ENCODE data around the gene RHOH.

RHOH gene

DNA sequence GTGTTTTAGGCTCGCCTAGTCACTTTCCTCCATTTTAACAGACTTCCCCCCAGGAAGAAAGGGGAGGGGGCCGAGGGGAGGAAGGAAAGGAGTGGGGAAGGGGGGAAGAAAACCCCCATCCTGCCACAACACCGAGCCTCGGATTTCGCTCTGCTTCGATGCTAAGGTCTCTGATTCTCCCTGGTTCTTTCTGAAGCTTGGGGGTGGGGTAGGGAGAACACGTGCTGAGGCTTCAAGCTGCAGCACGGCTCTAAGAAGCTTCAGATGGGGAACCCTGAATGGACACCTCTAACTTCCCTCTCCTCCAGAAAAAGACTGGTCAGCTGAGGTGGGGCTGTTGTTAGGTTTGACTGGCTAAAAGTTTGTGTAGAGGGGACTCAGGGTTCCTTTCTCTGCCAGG is 61.8 kb downstream of the RHOH start:
- Histone ChIP-seq H3K9me3 (no peaks in the 10 kb centered on the region), H3K4me3 (no peak overlapping the region), H3K36me3 (replicated peaks) (no peaks in the 10 kb centered on the region), H3K27me3 (ENCODE audit: low read depth) (no peaks in the 10 kb centered on the region), H3K4me1 (peaks cover 15% of the 10 kb centered on the region)
- DNase-seq (ENCODE audit: low spot score in 2 of 2), result no peak
- in situ Hi-C loops (cut with MboI; ENCODE audit: low sequenced_read_pairs), result no loop called here

- H3K36me3 ChIP-seq (replicated peaks), result no peaks in the 10 kb centered on the region
- peak in 1 of 2 experiments; percentile 16 for DNase-seq (ENCODE audit: low spot score in 2 of 2)
- H3K4me1 ChIP-seq, result peaks cover 15% of the 10 kb centered on the region
- H3K9me3 ChIP-seq, result no peaks in the 10 kb centered on the region; the same call in 1 of the 2 replicates
- H3K4me3 ChIP-seq, result no peak overlapping the region
- H3K27me3 ChIP-seq (ENCODE audit: low read depth), result no peaks in the 10 kb centered on the region
- in situ Hi-C loops (cut with MboI; ENCODE audit: low sequenced_read_pairs), result no loop called here
Observed at GRCh38 chr4:40261231-40262076, 64.6 kb downstream of the RHOH start.

DNA sequence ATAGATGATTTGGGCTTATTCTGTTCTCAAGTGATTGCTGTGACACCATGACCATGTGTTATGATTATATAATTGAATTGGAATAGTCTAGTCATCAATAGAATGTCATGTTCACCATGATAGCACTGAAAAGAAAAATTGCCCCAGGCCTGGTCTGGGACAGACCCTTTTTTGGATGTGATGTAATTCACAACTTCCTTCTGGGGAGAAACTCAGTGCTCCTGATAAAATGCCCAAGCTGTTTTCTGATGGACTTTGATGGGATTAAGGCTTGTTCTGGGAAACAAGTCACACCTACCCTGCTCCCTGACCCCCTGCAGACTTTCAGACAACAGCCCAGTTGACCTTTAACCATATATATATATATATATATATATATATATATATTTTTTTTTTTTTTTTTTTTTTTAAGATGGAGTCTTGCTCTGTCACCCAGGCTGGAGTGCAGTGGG is 65.3 kb downstream of the RHOH start:
- H3K27me3 ChIP-seq (ENCODE audit: low read depth), result no peaks in the 10 kb centered on the region
- in situ Hi-C loops (cut with MboI; ENCODE audit: low sequenced_read_pairs), result no loop called here
- DNase-seq (ENCODE audit: low spot score in 2 of 2), result no peak
- no peak overlapping the region for H3K4me3 ChIP-seq
- no peaks in the 10 kb centered on the region; the same call in 1 of the 2 replicates for H3K9me3 ChIP-seq
- no peaks in the 10 kb centered on the region for H3K36me3 ChIP-seq (replicated peaks)
- peaks cover 15% of the 10 kb centered on the region for H3K4me1 ChIP-seq

GRCh38 chr4:40262861-40263260 is 66.0 kb downstream of the RHOH start:
- no peaks in the 10 kb centered on the region for H3K36me3 ChIP-seq (replicated peaks)
- H3K9me3 ChIP-seq, result no peaks in the 10 kb centered on the region; the same call in 1 of the 2 replicates
- no peak overlapping the region for H3K4me3 ChIP-seq
- DNase-seq (ENCODE audit: low spot score in 2 of 2), result no peak
- peaks cover 15% of the 10 kb centered on the region for H3K4me1 ChIP-seq
- H3K27me3 ChIP-seq (ENCODE audit: low read depth), result no peaks in the 10 kb centered on the region
- in situ Hi-C loops (cut with MboI; ENCODE audit: low sequenced_read_pairs), result no loop called here

GRCh38 chr4:40264497-40264896 is 67.7 kb downstream of the RHOH start:
- no peaks in the 10 kb centered on the region for H3K36me3 ChIP-seq (replicated peaks)
- in situ Hi-C loops (cut with MboI; ENCODE audit: low sequenced_read_pairs), result no loop called here
- H3K4me1 ChIP-seq, result peaks cover 17% of the 10 kb centered on the region
- no peaks in the 10 kb centered on the region for H3K27me3 ChIP-seq (ENCODE audit: low read depth)
- H3K4me3 ChIP-seq, result no peak overlapping the region
- H3K9me3 ChIP-seq, result no peaks in the 10 kb centered on the region; the same call in 1 of the 2 replicates
- DNase-seq (ENCODE audit: low spot score in 2 of 2), result no peak

DNA sequence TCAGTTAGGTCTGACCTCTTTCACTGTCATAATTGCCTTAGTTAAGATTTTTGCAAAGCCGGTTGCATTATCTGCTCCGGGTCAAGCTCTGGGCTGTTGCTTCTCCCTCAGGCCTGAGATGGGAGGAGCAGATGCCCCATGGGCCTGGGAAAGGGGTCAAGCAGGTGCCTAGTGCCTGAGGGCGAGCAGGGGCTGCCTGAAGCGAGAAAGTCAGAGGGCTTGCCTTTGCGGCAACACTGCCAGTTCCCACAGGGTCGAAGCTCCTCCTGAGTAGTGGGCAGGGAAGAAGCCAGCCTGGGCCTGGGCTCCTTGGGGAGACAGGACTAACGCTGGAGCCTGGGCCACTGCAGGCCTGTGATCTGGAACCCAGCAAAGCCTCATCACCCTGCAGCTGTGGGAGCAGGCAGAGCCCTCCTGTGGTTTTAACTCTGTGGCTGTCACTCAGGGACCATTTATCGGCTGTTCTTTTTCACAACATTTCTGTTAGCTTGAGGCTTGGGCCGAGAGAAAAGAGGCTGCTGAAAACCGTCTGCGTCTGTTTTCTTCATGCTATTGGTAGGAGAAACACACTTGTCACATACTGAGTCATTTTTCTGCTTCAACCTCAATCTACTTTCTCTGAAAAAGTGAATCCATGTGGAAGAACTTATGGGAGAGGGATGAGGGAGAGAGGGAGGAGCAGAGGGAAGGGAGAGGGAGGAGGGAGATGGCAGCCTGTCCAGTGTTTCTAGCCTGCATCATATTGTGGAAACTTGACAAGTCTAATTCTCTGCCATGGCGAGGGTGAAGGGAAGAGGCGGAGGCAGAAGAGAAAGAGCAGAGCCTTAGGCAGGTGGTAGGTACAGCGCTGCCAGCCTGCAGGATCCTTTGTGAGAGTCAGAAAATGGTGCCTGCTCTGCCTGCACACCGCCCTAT is 68.4 kb downstream of the RHOH start:
- Histone ChIP-seq H3K27me3 (ENCODE audit: low read depth) (no peaks in the 10 kb centered on the region), H3K9me3 (no peaks in the 10 kb centered on the region; the same call in 1 of the 2 replicates), H3K4me1 (peaks cover 13% of the 10 kb centered on the region), H3K36me3 (replicated peaks) (no peaks in the 10 kb centered on the region), H3K4me3 (no peak overlapping the region)
- peak in 1 of 2 experiments; percentile 50 for DNase-seq (ENCODE audit: low spot score in 2 of 2)
- in situ Hi-C loops (cut with MboI; ENCODE audit: low sequenced_read_pairs), result no loop called here

DNA sequence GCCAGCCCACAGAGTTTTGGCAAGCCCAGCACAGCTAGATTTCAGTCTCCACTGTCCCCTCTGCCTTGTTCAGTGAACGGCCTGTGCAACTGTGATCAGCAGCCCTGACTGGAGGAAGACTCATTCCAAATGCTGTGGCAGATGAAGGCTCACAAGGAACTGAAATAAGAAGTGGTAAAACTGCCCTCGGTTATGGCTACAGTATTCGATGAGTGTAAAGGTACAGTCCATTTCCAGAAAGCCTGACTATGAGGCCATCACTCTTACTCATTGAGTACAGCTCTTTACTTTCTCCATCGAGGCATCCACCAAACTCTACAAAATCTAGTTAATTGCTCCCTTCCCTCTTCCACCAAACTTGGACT is 69.1 kb downstream of the RHOH start:
- no peak overlapping the region for H3K4me3 ChIP-seq
- H3K36me3 ChIP-seq (replicated peaks), result no peaks in the 10 kb centered on the region
- no peaks in the 10 kb centered on the region for H3K27me3 ChIP-seq (ENCODE audit: low read depth)
- in situ Hi-C loops (cut with MboI; ENCODE audit: low sequenced_read_pairs), result no loop called here
- peaks cover 13% of the 10 kb centered on the region for H3K4me1 ChIP-seq
- no peaks in the 10 kb centered on the region; the same call in 1 of the 2 replicates for H3K9me3 ChIP-seq
- no peak for DNase-seq (ENCODE audit: low spot score in 2 of 2)

DNA sequence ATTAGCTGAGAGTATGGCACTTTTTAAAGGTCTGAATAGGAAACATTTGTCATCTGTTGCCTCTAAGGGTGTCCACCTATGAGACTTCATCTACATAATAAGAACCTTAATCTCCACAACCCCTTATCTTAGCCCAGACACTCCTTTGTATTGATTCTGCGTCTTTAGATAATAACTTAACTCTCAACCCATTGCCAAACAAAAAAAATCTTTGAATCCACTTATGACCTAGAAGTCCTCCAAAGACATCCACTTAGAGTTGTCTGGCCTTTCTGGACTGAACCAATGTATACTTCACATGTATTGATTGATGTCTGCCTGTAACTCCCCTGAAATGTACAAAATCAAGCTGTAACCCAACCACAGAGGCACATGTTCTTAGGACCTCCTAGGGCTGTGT is 72.3 kb downstream of the RHOH start:
- Histone ChIP-seq H3K36me3 (replicated peaks) (no peaks in the 10 kb centered on the region), H3K9me3 (no peaks in the 10 kb centered on the region; the same call in 1 of the 2 replicates), H3K4me3 (no peak overlapping the region), H3K27me3 (ENCODE audit: low read depth) (no peaks in the 10 kb centered on the region), H3K4me1 (peaks cover 5% of the 10 kb centered on the region)
- in situ Hi-C loops (cut with MboI; ENCODE audit: low sequenced_read_pairs), result no loop called here
- peak in 1 of 2 experiments; percentile 28 for DNase-seq (ENCODE audit: low spot score in 2 of 2)

GRCh38 chr4:40270609-40271008 is 73.8 kb downstream of the RHOH start:
- no peaks in the 10 kb centered on the region for H3K9me3 ChIP-seq
- DNase-seq (ENCODE audit: low spot score in 2 of 2), result no peak
- in situ Hi-C loops (cut with MboI; ENCODE audit: low sequenced_read_pairs), result no loop called here
- H3K27me3 ChIP-seq (ENCODE audit: low read depth), result no peaks in the 10 kb centered on the region
- H3K36me3 ChIP-seq (replicated peaks), result no peaks in the 10 kb centered on the region
- H3K4me1 ChIP-seq, result peaks cover 5% of the 10 kb centered on the region
- no peak overlapping the region for H3K4me3 ChIP-seq

GRCh38 chr4:40275065-40275730 is 78.4 kb downstream of the RHOH start:
- Histone ChIP-seq H3K4me1 (no peaks in the 10 kb centered on the region), H3K4me3 (no peak overlapping the region), H3K9me3 (no peaks in the 10 kb centered on the region), H3K36me3 (replicated peaks) (no peaks in the 10 kb centered on the region), H3K27me3 (ENCODE audit: low read depth) (no peaks in the 10 kb centered on the region)
- in situ Hi-C loops (cut with MboI; ENCODE audit: low sequenced_read_pairs), result no loop called here
- no peak for DNase-seq (ENCODE audit: low spot score in 2 of 2)

GRCh38 chr4:40276546-40276945 is 79.7 kb downstream of the RHOH start:
- Histone ChIP-seq H3K9me3 (no peaks in the 10 kb centered on the region), H3K4me1 (no peaks in the 10 kb centered on the region), H3K27me3 (ENCODE audit: low read depth) (no peaks in the 10 kb centered on the region), H3K36me3 (replicated peaks) (no peaks in the 10 kb centered on the region), H3K4me3 (no peak overlapping the region)
- no peak for DNase-seq (ENCODE audit: low spot score in 2 of 2)
- in situ Hi-C loops (cut with MboI; ENCODE audit: low sequenced_read_pairs), result no loop called here

- H3K4me1 ChIP-seq, result no peaks in the 10 kb centered on the region
- no peak for DNase-seq (ENCODE audit: low spot score in 2 of 2)
- no peaks in the 10 kb centered on the region for H3K9me3 ChIP-seq
- in situ Hi-C loops (cut with MboI; ENCODE audit: low sequenced_read_pairs), result no loop called here
- H3K36me3 ChIP-seq (replicated peaks), result no peaks in the 10 kb centered on the region
- H3K27me3 ChIP-seq (ENCODE audit: low read depth), result no peaks in the 10 kb centered on the region
- no peak overlapping the region for H3K4me3 ChIP-seq
Observed at GRCh38 chr4:40280586-40280985, 83.8 kb downstream of the RHOH start.

GRCh38 chr4:40281099-40281498 is 84.3 kb downstream of the RHOH start:
- no peak for DNase-seq (ENCODE audit: low spot score in 2 of 2)
- Histone ChIP-seq H3K36me3 (replicated peaks) (no peaks in the 10 kb centered on the region), H3K9me3 (no peaks in the 10 kb centered on the region), H3K4me3 (no peak overlapping the region), H3K4me1 (no peaks in the 10 kb centered on the region), H3K27me3 (ENCODE audit: low read depth) (no peaks in the 10 kb centered on the region)
- in situ Hi-C loops (cut with MboI; ENCODE audit: low sequenced_read_pairs), result no loop called here

Data from HAP-1 (cell line).